Prostate gland (tissue), 2 donors: ENCODE results near the gene MZB1. TPM values are rescaled to one million over a fixed set of nuclear protein-coding genes. Genes with fewer than 3 reads are reported as not detected.

Source experiments
- DNase-seq: peaks from one replicate; pipeline ENCODE4 v3.0.0-alpha.2; 2019; ENCODE audit warnings: low spot score
- H3K27ac ChIP-seq, 2 donors: fragments of 200-600 bp; sonication (generic); 2 replicates each; pipeline ENCODE4 v1.5.1; 2017 to 2019
- H3K27me3 ChIP-seq: fragments of 200-600 bp; sonication (generic); replicated peaks from 2 replicates; pipeline ENCODE4 v1.5.1; 2019; ENCODE audit not compliant: insufficient read depth
- H3K36me3 ChIP-seq, 2 donors: fragments of 200-600 bp; sonication (generic); 1 replicate in 1 of 2; 2 replicates in 1 of 2; pipeline versions ENCODE4 v1.5.1 to v1.8.1; 2017 to 2019
- H3K4me1 ChIP-seq: fragments of 200-600 bp; sonication (generic); replicated peaks from 2 replicates; pipeline ENCODE4 v1.5.1; 2019
- H3K4me3 ChIP-seq, 2 donors: fragments of 200-600 bp; sonication (generic); 2 replicates each; pipeline ENCODE4 v1.5.1; 2017 to 2019
- H3K9me3 ChIP-seq: fragments of 200-600 bp; sonication (generic); 2 replicates; pipeline ENCODE4 v1.5.1; 2017
- POLR2A ChIP-seq: fragments of 450-650 bp; IDR thresholded peaks from one replicate; pipeline ENCODE4 v1.6.1; 2016; ENCODE audit warnings: antibody characterized with exemption, mild to moderate bottlenecking
- POLR2AphosphoS5 ChIP-seq: sonication (generic); formaldehyde crosslinking; IDR thresholded peaks from one replicate; pipeline ENCODE4 v1.6.1; 2017; ENCODE audit warnings: antibody characterized with exemption
- WGBS: methylation state at CpG from one replicate; pipeline ENCODE4 v1.1.5; 2018; 5-methylcytosine and 5-hydroxymethylcytosine counted together
- intact Hi-C: fragments of 100-400 bp; cut with DNase I; formaldehyde crosslinking; loops from one replicate; pipeline ENCODE4 v1.14.2; 2022
- total RNA-seq, 2 donors: library from RNA; depleted of rRNA; stranded (reverse); fragments of >200 nt; gene quantifications; one replicate each; pipeline ENCODE4 v1.1.0, GENCODE V29; 2016
- TF ChIP-seq, protein P1 (sequence below), 4 experiments: fragments of 200-600 bp in 2 of 4; fragments of 450-650 bp in 2 of 4; sonication (generic) in 2 of 4; IDR thresholded peaks; 1 replicate in 3 of 4; 2 replicates in 1 of 4; pipeline ENCODE4 v1.5.1; 2016 to 2019; ENCODE audit warnings: antibody characterized with exemption in 4 of 4, mild to moderate bottlenecking in 2 of 4, moderate library complexity in 2 of 4

MZB1 gene
- total RNA-seq, 2 donors from 2014 or later = 2.7 to 4.3 TPM

DNA sequence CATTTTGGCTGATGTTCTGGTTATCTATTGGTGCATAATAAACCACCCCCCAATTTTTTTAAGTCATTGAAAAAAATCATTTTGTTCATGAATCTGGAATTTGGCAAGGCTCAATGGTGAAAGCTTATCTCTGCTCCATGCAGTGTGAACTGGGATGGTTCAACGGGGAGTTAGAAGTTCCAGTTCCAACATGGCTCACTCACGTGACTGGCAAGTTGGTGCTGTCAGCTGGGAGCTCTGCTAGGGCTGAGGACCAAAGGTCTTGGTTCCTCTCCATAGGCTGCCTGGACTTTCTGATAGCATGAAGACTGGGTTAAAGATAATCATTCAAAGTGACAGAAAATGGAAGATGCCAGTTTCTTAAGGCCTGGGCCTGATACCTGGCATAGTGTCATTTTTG is 17.2 kb upstream of the MZB1 start:
- H3K9me3 ChIP-seq = no peaks in the 10 kb centered on the region
- H3K27ac ChIP-seq = no peak overlapping the region
- 75% methylated on average over 2 of the region's 2 CpGs for WGBS
- H3K36me3 ChIP-seq = no peaks in the 10 kb centered on the region
- no peak for DNase-seq
- H3K27me3 ChIP-seq = no peaks in the 10 kb centered on the region
- no peak overlapping the region for H3K4me3 ChIP-seq
- H3K4me1 ChIP-seq = peaks cover 4% of the 10 kb centered on the region
- intact Hi-C loops = no loop called here
- TF ChIP-seq POLR2A (no peak), POLR2AphosphoS5 (no peak)
- TF ChIP-seq, protein P1, sequence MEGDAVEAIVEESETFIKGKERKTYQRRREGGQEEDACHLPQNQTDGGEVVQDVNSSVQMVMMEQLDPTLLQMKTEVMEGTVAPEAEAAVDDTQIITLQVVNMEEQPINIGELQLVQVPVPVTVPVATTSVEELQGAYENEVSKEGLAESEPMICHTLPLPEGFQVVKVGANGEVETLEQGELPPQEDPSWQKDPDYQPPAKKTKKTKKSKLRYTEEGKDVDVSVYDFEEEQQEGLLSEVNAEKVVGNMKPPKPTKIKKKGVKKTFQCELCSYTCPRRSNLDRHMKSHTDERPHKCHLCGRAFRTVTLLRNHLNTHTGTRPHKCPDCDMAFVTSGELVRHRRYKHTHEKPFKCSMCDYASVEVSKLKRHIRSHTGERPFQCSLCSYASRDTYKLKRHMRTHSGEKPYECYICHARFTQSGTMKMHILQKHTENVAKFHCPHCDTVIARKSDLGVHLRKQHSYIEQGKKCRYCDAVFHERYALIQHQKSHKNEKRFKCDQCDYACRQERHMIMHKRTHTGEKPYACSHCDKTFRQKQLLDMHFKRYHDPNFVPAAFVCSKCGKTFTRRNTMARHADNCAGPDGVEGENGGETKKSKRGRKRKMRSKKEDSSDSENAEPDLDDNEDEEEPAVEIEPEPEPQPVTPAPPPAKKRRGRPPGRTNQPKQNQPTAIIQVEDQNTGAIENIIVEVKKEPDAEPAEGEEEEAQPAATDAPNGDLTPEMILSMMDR (IDR thresholded peaks at IDR 0.05) = no peak

GRCh38 chr5:139404484-139404840 is 14.7 kb upstream of the MZB1 start:
- H3K27ac ChIP-seq = peak overlapping the region; percentile 89 to 94
- TF ChIP-seq POLR2AphosphoS5 = no peak
- no peak for TF ChIP-seq POLR2A
- TF ChIP-seq, protein P1 (IDR thresholded peaks at IDR 0.05) = no peak
- DNase-seq = no peak
- H3K4me3 ChIP-seq = peak overlapping the region; percentile 43 to 45
- WGBS = 60% methylated on average over 5 of the region's 5 CpGs
- intact Hi-C loops = no loop called here
- H3K36me3 ChIP-seq = no peaks in the 10 kb centered on the region
- peaks cover 4% of the 10 kb centered on the region for H3K4me1 ChIP-seq
- H3K9me3 ChIP-seq = no peaks in the 10 kb centered on the region
- H3K27me3 ChIP-seq = no peaks in the 10 kb centered on the region

GRCh38 chr5:139403787-139404483 is 14.2 kb upstream of the MZB1 start, which contains the start of gene SPATA24:
TSS of gene SPATA24 (minus strand) at chr5:139404089. CDS start at chr5:139404060, 29 bp downstream.
- intact Hi-C loops = no loop called here
- no peaks in the 10 kb centered on the region for H3K9me3 ChIP-seq
- no peaks in the 10 kb centered on the region for H3K27me3 ChIP-seq
- peak within 1 kb of the TSS; percentile 43 to 45 for H3K4me3 ChIP-seq
- H3K27ac ChIP-seq = peak within 1 kb of the TSS; percentile 89 to 94
- DNase-seq = peak; percentile 97
- TF ChIP-seq POLR2AphosphoS5 = peak; percentile 95
- TF ChIP-seq, protein P1 (IDR thresholded peaks at IDR 0.05) = no peak
- peak; percentile 9 for TF ChIP-seq POLR2A
- under 1% methylated on average over 41 of the region's 41 CpGs for WGBS
- H3K36me3 ChIP-seq = no peaks in the 10 kb centered on the region
- H3K4me1 ChIP-seq = peaks cover 4% of the 10 kb centered on the region

- no peak for DNase-seq
- Histone ChIP-seq H3K9me3 (no peaks in the 10 kb centered on the region), H3K36me3 (no peaks in the 10 kb centered on the region), H3K27ac (peak overlapping the region; percentile 89 to 94), H3K4me1 (peaks cover 4% of the 10 kb centered on the region), H3K27me3 (no peaks in the 10 kb centered on the region), H3K4me3 (peak overlapping the region; percentile 43 to 45)
- 17% methylated on average over 7 of the region's 7 CpGs for WGBS
- intact Hi-C loops = no loop called here
- TF ChIP-seq, protein P1 (IDR thresholded peaks at IDR 0.05) = no peak
- TF ChIP-seq POLR2AphosphoS5 = no peak
- TF ChIP-seq POLR2A = no peak
These were observed 13.7 kb upstream of the MZB1 start for GRCh38 chr5:139403418-139403786.

DNA sequence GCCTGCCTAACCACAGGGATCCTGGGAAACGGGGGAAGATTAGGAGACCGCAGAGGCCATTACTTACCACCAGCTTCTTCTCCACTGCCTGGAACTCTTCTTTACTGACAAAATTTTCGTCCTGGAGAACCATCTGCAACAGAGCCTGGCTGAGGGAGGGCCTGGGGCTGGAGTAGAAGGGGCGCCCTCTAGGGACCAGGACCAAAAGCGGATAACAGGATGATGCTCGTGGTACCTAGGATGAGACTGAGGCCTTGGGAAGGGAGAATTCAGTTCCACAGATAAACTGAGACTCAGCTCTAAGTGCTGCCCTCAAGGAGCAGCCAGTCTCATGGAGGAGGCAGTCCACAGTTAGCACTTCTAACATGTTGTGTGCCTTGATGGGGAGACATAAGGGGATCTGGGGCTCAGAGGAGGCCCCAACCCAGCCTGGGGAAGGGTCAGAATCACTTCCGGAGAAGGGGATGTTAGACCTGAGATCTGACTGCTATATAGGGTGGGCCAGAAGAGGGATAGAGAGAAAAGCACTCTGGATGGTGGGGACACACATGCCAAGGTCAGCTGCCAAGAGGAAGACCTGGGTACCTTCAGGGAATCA is 12.9 kb upstream of the MZB1 start:
- no peak for DNase-seq
- H3K9me3 ChIP-seq = no peaks in the 10 kb centered on the region
- peaks cover 4% of the 10 kb centered on the region for H3K4me1 ChIP-seq
- peak overlapping the region; percentile 89 to 94 for H3K27ac ChIP-seq
- TF ChIP-seq, protein P1 (IDR thresholded peaks at IDR 0.05) = no peak
- TF ChIP-seq POLR2AphosphoS5 (no peak), POLR2A (no peak)
- H3K27me3 ChIP-seq = no peaks in the 10 kb centered on the region
- intact Hi-C loops = no loop called here
- H3K4me3 ChIP-seq = no peak overlapping the region
- H3K36me3 ChIP-seq = no peaks in the 10 kb centered on the region
- WGBS = 78% methylated on average over 7 of the region's 7 CpGs
